Right lobe of liver (tissue), 6 donors: ENCODE measurements around the gene P2RY8. TPM values are rescaled to one million over a fixed set of nuclear protein-coding genes. Genes with fewer than 3 reads are reported as not detected.

Experiments used
- ATAC-seq, 4 donors: fragments of 200-7000 bp; cut with Tn5 transposase; one replicate each; pipeline ENCODE4 v1.9.1; 2020; ENCODE audit warnings: mild to moderate bottlenecking in 4 of 4, moderate library complexity in 4 of 4
- DNase-seq, 3 donors: peaks; one replicate each; pipeline ENCODE4 v3.0.0-alpha.2; 2020
- H3K27ac ChIP-seq, 3 donors: fragments of 200-600 bp; one replicate each; pipeline ENCODE4 v1.8.0; 2022
- H3K27me3 ChIP-seq, 2 donors: fragments of 200-600 bp; one replicate each; pipeline ENCODE4 v1.8.0; 2022
- H3K36me3 ChIP-seq, 4 donors: fragments of 200-600 bp; sonication (generic) in 1 of 4; one replicate each; pipeline versions ENCODE4 v1.5.1 to v1.8.0; 2017 to 2022; ENCODE audit warnings: control low read depth in 1 of 4
- H3K4me1 ChIP-seq, 4 donors: fragments of 200-600 bp; sonication (generic) in 1 of 4; one replicate each; pipeline versions ENCODE4 v1.5.1 to v1.8.0; 2017 to 2022; ENCODE audit warnings: control low read depth in 1 of 4
- H3K4me3 ChIP-seq, 3 donors: fragments of 200-600 bp; one replicate each; pipeline ENCODE4 v1.8.0; 2022
- H3K9me3 ChIP-seq, 4 donors: fragments of 200-600 bp; sonication (generic) in 1 of 4; one replicate each; pipeline versions ENCODE4 v1.5.1 to v1.8.0; 2017 to 2022; ENCODE audit warnings: control low read depth in 1 of 4
- CTCF ChIP-seq, 4 donors: fragments of 200-600 bp in 3 of 4; fragments of 450-650 bp in 1 of 4; IDR thresholded peaks; one replicate each; pipeline versions ENCODE4 v1.5.1 to v1.8.0; 2016 to 2022; ENCODE audit warnings: antibody characterized with exemption in 4 of 4, mild to moderate bottlenecking in 2 of 4
- POLR2A ChIP-seq: fragments of 450-650 bp; IDR thresholded peaks from one replicate; pipeline ENCODE4 v1.6.1; 2017; ENCODE audit warnings: antibody characterized with exemption, mild to moderate bottlenecking
- WGBS: methylation state at CpG from one replicate; pipeline ENCODE4 v1.1.6; 2018; ENCODE audit warnings: low coverage, low lambda C conversion rate; ENCODE audit not compliant: insufficient coverage; ENCODE audit errors: missing lambda C conversion rate; 5-methylcytosine and 5-hydroxymethylcytosine counted together
- intact Hi-C, 2 donors: fragments of 100-400 bp; cut with DNase I; formaldehyde crosslinking; loops; one replicate each; pipeline versions ENCODE4 v1.11.2 to v1.14.1; 2022
- total RNA-seq, 6 experiments: library from RNA; depleted of rRNA in 2 of 6; stranded (reverse); fragments of >200 nt in 2 of 6; fragmentation: NEBNext Ultra II Directional in 3 of 6; extraction: Animal tissue kit (Norgen Biotek cat#: 25700) in 3 of 6; gene quantifications; one replicate each; pipeline versions ENCODE4 v1.1.0 to v1.2.4, GENCODE V29; 2016 to 2023
- donor health status: DM: no; HTN: yes; CAD: no.
- donor health status: DM: no; HTN: no; CAD: no.
- donor health status: DM: no; HTN: no; CAD: no.
- donor health status: DM: no; HTN: yes; CAD: no.
- donor health status: DM: no; HTN: yes; CAD: no.

Gene P2RY8
- total RNA-seq, 6 experiments from 2014 or later = 0.37 to 0.87 (median 0.73) TPM

- 24% methylated on average over 19 of the region's 23 CpGs for WGBS
- Histone ChIP-seq H3K36me3 (no peaks in the 10 kb centered on the region), H3K9me3 (no peaks in the 10 kb centered on the region), H3K4me3 (peak overlapping the region; percentile 59 to 85 (median 75)), H3K4me1 (no peaks in the 10 kb centered on the region), H3K27ac (peak overlapping the region in 1 of 3 donors; percentile 40), H3K27me3 (no peaks in the 10 kb centered on the region)
- ATAC-seq (no peak), DNase-seq (peak in 1 of 3 donors; percentile 61)
- TF ChIP-seq CTCF (IDR thresholded peaks at IDR 0.05) (no peak), POLR2A (no peak)
- intact Hi-C loops = loop anchor here in 1 of 2 donors (10.0 kb wide), 1 partner anchor 123 kb away; no protein-coding TSS in a partner anchor
These were observed 85.1 kb downstream of the P2RY8 start for GRCh38 chrX:1451661-1452515.

GRCh38 chrX:1451251-1451660, 85.7 kb downstream of the P2RY8 start:
- WGBS = 84% methylated on average over 4 of the region's 6 CpGs
- ATAC-seq (no peak), DNase-seq (peak in 1 of 3 donors; percentile 47)
- no peak overlapping the region for H3K4me3 ChIP-seq
- no peak overlapping the region for H3K27ac ChIP-seq
- H3K27me3 ChIP-seq = no peaks in the 10 kb centered on the region
- no peaks in the 10 kb centered on the region for H3K9me3 ChIP-seq
- intact Hi-C loops = loop anchor here in 1 of 2 donors (10.0 kb wide), 1 partner anchor 124 kb away; no protein-coding TSS in a partner anchor
- H3K4me1 ChIP-seq = no peaks in the 10 kb centered on the region
- TF ChIP-seq POLR2A (no peak), CTCF (IDR thresholded peaks at IDR 0.05) (no peak)
- H3K36me3 ChIP-seq = no peaks in the 10 kb centered on the region

GRCh38 chrX:1450361-1451161, 86.4 kb downstream of the P2RY8 start:
- WGBS = 74% methylated on average over 8 of the region's 9 CpGs
- no peak overlapping the region for H3K4me3 ChIP-seq
- H3K27ac ChIP-seq = no peak overlapping the region
- intact Hi-C loops = loop anchor here in 1 of 2 donors (10.0 kb wide), 1 partner anchor 124 kb away; no protein-coding TSS in a partner anchor
- H3K9me3 ChIP-seq = no peaks in the 10 kb centered on the region
- no peaks in the 10 kb centered on the region for H3K27me3 ChIP-seq
- TF ChIP-seq POLR2A = no peak
- no peak for TF ChIP-seq CTCF (IDR thresholded peaks at IDR 0.05)
- peak in 1 of 3 donors; percentile 46 for DNase-seq
- no peaks in the 10 kb centered on the region for H3K36me3 ChIP-seq
- ATAC-seq = no peak
- H3K4me1 ChIP-seq = no peaks in the 10 kb centered on the region

GRCh38 chrX:1449823-1450149, 87.2 kb downstream of the P2RY8 start:
- Histone ChIP-seq H3K27ac (no peak overlapping the region), H3K9me3 (no peaks in the 10 kb centered on the region), H3K4me1 (no peaks in the 10 kb centered on the region), H3K4me3 (no peak overlapping the region), H3K36me3 (no peaks in the 10 kb centered on the region), H3K27me3 (no peaks in the 10 kb centered on the region)
- intact Hi-C loops = loop anchor here in 1 of 2 donors (10.0 kb wide), 1 partner anchor 125 kb away; no protein-coding TSS in a partner anchor
- 100% methylated on average over 2 of the region's 2 CpGs for WGBS
- DNase-seq = peak in 1 of 3 donors; percentile 8
- no peak for TF ChIP-seq CTCF (IDR thresholded peaks at IDR 0.05)
- TF ChIP-seq POLR2A = no peak
- ATAC-seq = no peak
